Measurements from ENCODE around the gene SEC22B. TPM values are rescaled to one million over a fixed set of nuclear protein-coding genes. Genes with fewer than 3 reads are reported as not detected.
"Not testable (repeated sequence)": the region's sequence is repeated elsewhere in the genome, so short reads cannot be mapped to it uniquely, and the experiment has no call there.

Gene SEC22B
- total RNA-seq, 3 donors from 2014 or later (not counting 1 experiment from before 2014, with no cell fraction given), result 30.5 to 39.7 (median 30.8) TPM

GRCh38 chr1:120188626-120189025 is 12.3 kb upstream of the SEC22B start:
- H3K36me3 Mint-ChIP-seq; H3K9me3 Mint-ChIP-seq; H3K36me3 ChIP-seq (ENCODE audit: control insufficient read depth, insufficient read depth, low read length); ATAC-seq; H3K4me1 ChIP-seq (ENCODE audit: control insufficient read depth, insufficient read depth, low read length); H3K27me3 ChIP-seq (ENCODE audit: control insufficient read depth, insufficient read depth, low read length); H3K27ac ChIP-seq (ENCODE audit: low read length); H3K27ac Mint-ChIP-seq; H3K9me3 ChIP-seq (ENCODE audit: control insufficient read depth, insufficient read depth, low read length); H3K4me1 Mint-ChIP-seq; H3K4me3 Mint-ChIP-seq; DNase-seq; H3K4me3 ChIP-seq (ENCODE audit: low read length); H3K27me3 Mint-ChIP-seq (ENCODE audit: low read depth in 2 of 2); intact Hi-C loops (cut with micrococcal nuclease): not testable (repeated sequence)
- WGBS (ENCODE audit: insufficient coverage), result no CpG with 5 or more reads among the region's 3 CpGs

DNA sequence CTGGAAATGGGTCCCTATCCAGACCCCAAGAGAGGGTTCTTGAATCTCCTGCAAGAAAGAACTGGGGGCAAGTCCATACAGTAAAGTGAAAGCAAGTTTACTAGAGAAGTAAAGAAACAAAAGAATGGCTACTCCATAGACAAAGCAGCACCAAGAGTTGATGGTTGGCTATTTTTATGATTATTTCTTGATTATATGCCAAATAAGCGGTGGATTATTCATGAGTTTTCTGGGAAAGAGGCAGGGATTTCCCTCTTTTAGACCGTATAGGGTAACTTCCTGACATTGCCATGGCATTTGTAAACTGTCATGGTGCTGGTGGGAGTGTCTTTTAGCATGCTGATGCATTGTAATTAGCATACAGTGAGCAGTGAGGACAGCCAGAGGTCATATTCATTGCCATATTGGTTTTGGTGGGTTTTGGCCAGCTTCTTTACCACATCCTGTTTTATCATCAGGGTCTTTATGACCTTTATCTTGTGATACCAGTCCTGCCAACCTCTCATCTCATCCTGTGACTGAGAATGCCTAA is 5.9 kb upstream of the SEC22B start:
- DNase-seq; H3K27ac Mint-ChIP-seq; H3K27me3 Mint-ChIP-seq (ENCODE audit: low read depth in 2 of 2); H3K9me3 ChIP-seq (ENCODE audit: control insufficient read depth, insufficient read depth, low read length); H3K27ac ChIP-seq (ENCODE audit: low read length); intact Hi-C loops (cut with micrococcal nuclease); H3K36me3 Mint-ChIP-seq; H3K4me1 ChIP-seq (ENCODE audit: control insufficient read depth, insufficient read depth, low read length); H3K4me3 Mint-ChIP-seq; H3K36me3 ChIP-seq (ENCODE audit: control insufficient read depth, insufficient read depth, low read length); ATAC-seq; H3K4me1 Mint-ChIP-seq; H3K4me3 ChIP-seq (ENCODE audit: low read length); H3K9me3 Mint-ChIP-seq; H3K27me3 ChIP-seq (ENCODE audit: control insufficient read depth, insufficient read depth, low read length): not testable (repeated sequence)
- WGBS (ENCODE audit: insufficient coverage), result no CpG with 5 or more reads among the region's 2 CpGs

GRCh38 chr1:120179811-120180690 is 3.7 kb upstream of the SEC22B start:
- H3K4me3 Mint-ChIP-seq, result peak overlapping the region; percentile 53
- intact Hi-C loops (cut with micrococcal nuclease); ATAC-seq; H3K36me3 Mint-ChIP-seq; H3K27ac ChIP-seq (ENCODE audit: low read length); H3K4me3 ChIP-seq (ENCODE audit: low read length); H3K9me3 Mint-ChIP-seq; H3K36me3 ChIP-seq (ENCODE audit: control insufficient read depth, insufficient read depth, low read length); H3K27me3 Mint-ChIP-seq (ENCODE audit: low read depth in 2 of 2); H3K27me3 ChIP-seq (ENCODE audit: control insufficient read depth, insufficient read depth, low read length); H3K4me1 ChIP-seq (ENCODE audit: control insufficient read depth, insufficient read depth, low read length); H3K9me3 ChIP-seq (ENCODE audit: control insufficient read depth, insufficient read depth, low read length): not testable (repeated sequence)
- 34% methylated on average over 14 of the region's 29 CpGs for WGBS (ENCODE audit: insufficient coverage)
- DNase-seq, result peak in 1 of 2 donors; percentile 1
- H3K4me1 Mint-ChIP-seq, result peaks cover 13 to 14% of the 10 kb centered on the region in 2 donors
- peak overlapping the region in 1 of 2 donors; percentile 41 for H3K27ac Mint-ChIP-seq

- Mint-ChIP-seq H3K27me3 (ENCODE audit: low read depth in 2 of 2) (peaks cover 0 to 3% of the 10 kb centered on the region in 2 donors), H3K27ac (peak overlapping the region in 1 of 2 donors; percentile 41), H3K4me3 (peak overlapping the region; percentile 18), H3K9me3 (no peaks in the 10 kb centered on the region), H3K36me3 (no peaks in the 10 kb centered on the region), H3K4me1 (peaks cover 13 to 14% of the 10 kb centered on the region in 2 donors)
- no peaks in the 10 kb centered on the region for H3K36me3 ChIP-seq (ENCODE audit: control insufficient read depth, insufficient read depth, low read length)
- no peak overlapping the region for H3K4me3 ChIP-seq (ENCODE audit: low read length)
- WGBS (ENCODE audit: insufficient coverage), result 89% methylated on average over 5 of the region's 6 CpGs
- no peak for ATAC-seq
- intact Hi-C loops (cut with micrococcal nuclease), result no loop called here
- no peak for TF ChIP-seq CTCF (IDR thresholded peaks at IDR 0.05)
- H3K27ac ChIP-seq (ENCODE audit: low read length), result no peak overlapping the region
- no peaks in the 10 kb centered on the region for H3K9me3 ChIP-seq (ENCODE audit: control insufficient read depth, insufficient read depth, low read length)
- H3K4me1 ChIP-seq (ENCODE audit: control insufficient read depth, insufficient read depth, low read length), result peaks cover 8% of the 10 kb centered on the region
- DNase-seq, result peak in 1 of 2 donors; percentile 3
- H3K27me3 ChIP-seq (ENCODE audit: control insufficient read depth, insufficient read depth, low read length), result no peaks in the 10 kb centered on the region
Observed at GRCh38 chr1:120178799-120179756, 2.8 kb upstream of the SEC22B start.

DNA sequence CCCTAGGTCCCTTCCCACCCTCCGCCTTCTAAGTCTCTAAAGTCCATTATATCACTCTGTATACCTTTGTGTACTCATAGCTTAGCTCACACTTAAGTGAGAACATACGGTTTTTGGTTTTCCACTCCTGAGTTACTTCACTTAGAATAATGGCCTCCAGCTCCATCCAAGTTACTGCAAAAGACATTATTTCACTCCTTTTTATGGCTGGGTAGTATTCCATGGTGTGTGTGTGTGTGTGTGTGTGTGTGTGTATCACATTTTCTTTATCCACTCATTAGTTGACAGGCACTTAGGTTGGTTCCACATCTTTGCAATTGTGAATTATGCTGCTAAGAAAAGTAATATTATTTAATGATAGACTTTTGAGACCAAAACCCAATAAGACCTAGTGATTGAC is 1.7 kb upstream of the SEC22B start:
- ATAC-seq; H3K27me3 Mint-ChIP-seq (ENCODE audit: low read depth in 2 of 2); H3K9me3 Mint-ChIP-seq; H3K36me3 Mint-ChIP-seq; H3K27me3 ChIP-seq (ENCODE audit: control insufficient read depth, insufficient read depth, low read length); H3K4me3 Mint-ChIP-seq; H3K4me1 ChIP-seq (ENCODE audit: control insufficient read depth, insufficient read depth, low read length); intact Hi-C loops (cut with micrococcal nuclease); H3K27ac Mint-ChIP-seq; H3K36me3 ChIP-seq (ENCODE audit: control insufficient read depth, insufficient read depth, low read length); H3K27ac ChIP-seq (ENCODE audit: low read length); H3K4me3 ChIP-seq (ENCODE audit: low read length); H3K9me3 ChIP-seq (ENCODE audit: control insufficient read depth, insufficient read depth, low read length): not testable (repeated sequence)
- 98% methylated on average over 2 of the region's 2 CpGs for WGBS (ENCODE audit: insufficient coverage)
- peaks cover 13 to 14% of the 10 kb centered on the region in 2 donors for H3K4me1 Mint-ChIP-seq
- peak in 1 of 2 donors; percentile 1 for DNase-seq

- H3K9me3 ChIP-seq (ENCODE audit: control insufficient read depth, insufficient read depth, low read length); H3K36me3 ChIP-seq (ENCODE audit: control insufficient read depth, insufficient read depth, low read length); H3K9me3 Mint-ChIP-seq; intact Hi-C loops (cut with micrococcal nuclease); H3K36me3 Mint-ChIP-seq; H3K4me1 ChIP-seq (ENCODE audit: control insufficient read depth, insufficient read depth, low read length); ATAC-seq; H3K27me3 ChIP-seq (ENCODE audit: control insufficient read depth, insufficient read depth, low read length); H3K27me3 Mint-ChIP-seq (ENCODE audit: low read depth in 2 of 2): not testable (repeated sequence)
- peak overlapping the region; percentile 95 for H3K4me3 ChIP-seq (ENCODE audit: low read length)
- 0% methylated on average over 2 of the region's 7 CpGs for WGBS (ENCODE audit: insufficient coverage)
- H3K4me1 Mint-ChIP-seq, result peaks cover 13 to 14% of the 10 kb centered on the region in 2 donors
- peak overlapping the region; percentile 89 for H3K27ac ChIP-seq (ENCODE audit: low read length)
- H3K4me3 Mint-ChIP-seq, result peak overlapping the region; percentile 99
- DNase-seq, result peak in 1 of 2 donors; percentile 30
- peak overlapping the region; percentile 97 to 99 for H3K27ac Mint-ChIP-seq
Observed at GRCh38 chr1:120175688-120176087, 632 bp downstream of the SEC22B start.

Data from natural killer cell (primary cell).